ENCODE measurements around the gene EXD3.

The EXD3 gene

GRCh38 chr9:137265496-137266161 is 157.3 kb downstream of the EXD3 start:
- no peak for DNase-seq

GRCh38 chr9:137264067-137264466 is 158.9 kb downstream of the EXD3 start:
- no peak for DNase-seq

- DNase-seq: no peak
These were observed 159.5 kb downstream of the EXD3 start for GRCh38 chr9:137263506-137263905.

- DNase-seq: no peak
These were observed 160.1 kb downstream of the EXD3 start for GRCh38 chr9:137262909-137263285.

- DNase-seq: peak; percentile 10
These were observed 160.6 kb downstream of the EXD3 start for GRCh38 chr9:137262173-137262908.
